NCI-H82 treated with DMSO at 0.1 percent for 48 hours (cell line): Measurements from ENCODE around the gene DPP4.
"Not testable (repeated sequence)": the region's sequence is repeated elsewhere in the genome, so short reads cannot be mapped to it uniquely, and the experiment has no call there.

Experiments
- DNase-seq: peaks from one replicate; lab custom pipeline; 2025; ENCODE audit not compliant: unreplicated experiment; lab: John Stamatoyannopoulos, UW

The DPP4 gene

GRCh38 chr2:161991991-161992390, 82.0 kb downstream of the DPP4 start:
- no peak for DNase-seq

- no peak for DNase-seq
Observed at GRCh38 chr2:161990741-161991140, 83.3 kb downstream of the DPP4 start.

DNA sequence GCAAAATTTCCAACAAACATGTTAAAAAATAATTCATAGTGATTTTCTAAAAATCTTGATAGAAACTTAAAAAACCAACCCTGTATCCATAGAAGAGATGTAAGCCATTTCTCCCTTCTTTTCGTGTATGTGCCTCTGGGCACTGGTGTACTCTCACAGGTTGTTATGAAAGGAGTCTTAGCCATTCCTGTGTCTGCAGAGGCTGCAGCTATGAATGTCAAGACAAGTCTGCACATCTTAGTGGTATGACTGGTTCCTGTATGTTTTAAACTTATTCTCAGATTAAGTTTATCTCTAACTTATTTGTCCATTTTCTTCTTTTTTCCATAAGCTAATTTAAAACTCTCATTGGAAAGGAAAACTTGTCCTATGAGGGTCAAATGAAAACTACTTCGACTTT, 84.0 kb downstream of the DPP4 start:
- no peak for DNase-seq

- DNase-seq: no peak
Observed at GRCh38 chr2:161988589-161988988, 85.4 kb downstream of the DPP4 start.

DNA sequence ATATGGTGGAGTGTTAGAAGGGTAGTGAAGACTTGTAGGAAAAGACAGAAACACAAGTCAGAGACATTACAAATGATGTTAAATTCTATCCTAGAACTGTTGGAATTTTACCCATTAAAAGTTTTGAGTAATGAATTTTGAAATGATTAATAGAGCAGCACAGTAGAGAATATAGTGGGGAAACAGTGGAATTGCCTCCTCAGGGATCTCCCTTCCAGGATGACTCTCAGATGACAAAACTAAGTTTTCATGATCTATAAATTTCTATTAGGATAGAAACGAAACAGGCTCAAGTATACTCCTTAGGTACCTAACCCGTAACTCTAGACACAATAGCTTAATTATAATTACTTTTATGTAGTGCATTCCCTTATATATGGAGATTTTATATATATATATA, 86.7 kb downstream of the DPP4 start:
- DNase-seq: no peak

GRCh38 chr2:161983866-161984265, 90.1 kb downstream of the DPP4 start:
- DNase-seq: no peak

- no peak for DNase-seq
Observed at GRCh38 chr2:161983331-161983651, 90.7 kb downstream of the DPP4 start.

DNA sequence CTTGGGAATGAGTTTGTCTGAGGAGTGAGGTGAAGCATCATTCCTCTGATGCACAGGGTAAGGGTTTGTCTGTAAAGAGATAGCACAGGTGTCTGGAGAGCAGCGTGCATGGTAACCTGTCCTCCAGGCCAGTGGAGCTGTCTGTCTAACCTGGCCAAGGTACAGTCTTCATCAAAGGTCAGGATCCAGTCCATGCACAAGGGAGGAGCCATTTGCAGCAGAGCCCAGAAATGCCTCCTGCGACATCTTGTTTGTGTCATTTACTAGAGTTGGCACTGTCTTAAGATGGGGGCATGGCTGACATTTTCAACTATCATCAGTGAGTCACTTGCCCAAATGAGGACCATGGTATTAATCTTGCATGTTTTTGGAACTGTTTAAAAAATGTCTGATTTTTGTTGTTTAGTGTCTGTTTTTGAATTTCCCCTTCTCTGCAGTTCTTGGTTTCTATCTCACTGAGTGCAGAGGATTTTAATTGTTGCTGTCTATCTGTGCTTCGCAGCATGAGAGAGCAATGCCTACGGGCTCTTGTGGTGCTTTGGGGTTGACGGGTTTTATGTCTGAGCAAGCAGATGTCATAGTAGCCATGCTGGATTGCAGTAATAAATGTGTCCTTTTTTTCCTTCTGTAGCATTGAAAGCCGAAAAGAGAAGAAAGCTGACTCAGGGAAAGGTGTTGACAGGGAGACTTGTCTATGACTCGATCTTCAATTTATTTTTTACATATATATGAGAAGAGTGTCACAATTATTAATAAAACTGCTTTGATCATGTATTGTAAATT, 91.3 kb downstream of the DPP4 start:
- no peak for DNase-seq

GRCh38 chr2:161981679-161982250, 92.2 kb downstream of the DPP4 start:
- no peak for DNase-seq

- DNase-seq: no peak
Observed at GRCh38 chr2:161980976-161981375, 93.0 kb downstream of the DPP4 start.

GRCh38 chr2:161979490-161979889, 94.5 kb downstream of the DPP4 start:
- no peak for DNase-seq

GRCh38 chr2:161977926-161978325, 96.1 kb downstream of the DPP4 start:
- DNase-seq: not testable (repeated sequence)

- no peak for DNase-seq
Observed at GRCh38 chr2:161976917-161977316, 97.1 kb downstream of the DPP4 start.

DNA sequence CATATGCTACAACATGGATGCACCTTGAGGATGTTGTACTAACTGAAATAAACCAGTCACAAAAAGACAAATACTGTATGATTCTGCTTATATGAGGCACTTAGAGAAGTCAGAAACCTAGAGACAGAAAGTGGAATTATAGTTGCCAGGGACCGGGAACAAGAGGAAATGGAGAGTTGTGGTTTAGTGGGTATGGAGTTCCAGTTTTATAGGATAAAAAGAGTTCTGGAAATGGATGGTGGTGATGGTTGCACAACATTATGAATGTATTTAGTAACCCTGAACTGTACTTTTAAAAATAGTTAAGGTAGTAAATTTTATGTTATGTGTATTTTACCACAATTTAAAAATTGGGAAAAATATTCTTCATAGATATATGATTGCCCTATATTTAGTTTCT, 97.7 kb downstream of the DPP4 start:
- DNase-seq: no peak

DNA sequence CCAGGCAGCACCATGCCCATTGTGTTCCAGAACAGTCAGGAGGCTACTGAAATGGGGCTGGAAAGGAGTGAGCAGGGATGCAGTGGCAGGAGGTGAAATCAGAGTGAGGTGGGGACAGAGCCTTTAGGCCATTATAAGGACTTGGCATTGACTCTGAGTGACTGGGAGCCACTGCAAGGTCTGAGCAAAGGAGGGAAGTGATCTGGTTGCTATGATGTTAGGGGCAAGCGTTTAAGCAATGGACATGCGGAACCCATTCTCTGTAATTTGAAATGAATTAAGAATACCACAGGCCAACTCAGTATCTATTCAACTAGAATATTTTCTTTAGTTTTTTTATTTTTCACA, 98.2 kb downstream of the DPP4 start:
- DNase-seq: no peak

GRCh38 chr2:161975062-161975812, 98.8 kb downstream of the DPP4 start:
- no peak for DNase-seq

DNA sequence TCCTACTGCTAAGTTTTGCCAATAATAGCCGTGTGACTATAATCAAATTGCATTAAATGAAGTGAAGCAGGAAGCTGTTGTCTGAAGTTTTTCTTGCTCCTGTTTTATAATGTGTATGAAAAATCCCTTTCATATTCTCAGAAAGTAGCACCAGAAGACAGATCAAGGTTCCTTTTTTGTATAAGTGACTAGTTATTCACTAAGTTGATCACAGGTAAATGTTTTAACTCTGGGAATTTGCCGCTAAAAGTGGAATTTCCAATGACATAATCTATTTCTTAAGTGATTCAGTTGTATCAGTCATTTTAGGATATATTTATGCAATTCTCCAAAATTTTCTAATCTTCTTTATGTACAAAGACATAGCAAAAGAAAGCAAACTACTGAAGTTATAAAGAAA, 99.6 kb downstream of the DPP4 start:
- no peak for DNase-seq

- no peak for DNase-seq
Observed at GRCh38 chr2:161972866-161973265, 101.1 kb downstream of the DPP4 start.

GRCh38 chr2:161972232-161972631, 101.8 kb downstream of the DPP4 start:
- no peak for DNase-seq

- DNase-seq: no peak
Observed at GRCh38 chr2:161971551-161971950, 102.5 kb downstream of the DPP4 start.

DNA sequence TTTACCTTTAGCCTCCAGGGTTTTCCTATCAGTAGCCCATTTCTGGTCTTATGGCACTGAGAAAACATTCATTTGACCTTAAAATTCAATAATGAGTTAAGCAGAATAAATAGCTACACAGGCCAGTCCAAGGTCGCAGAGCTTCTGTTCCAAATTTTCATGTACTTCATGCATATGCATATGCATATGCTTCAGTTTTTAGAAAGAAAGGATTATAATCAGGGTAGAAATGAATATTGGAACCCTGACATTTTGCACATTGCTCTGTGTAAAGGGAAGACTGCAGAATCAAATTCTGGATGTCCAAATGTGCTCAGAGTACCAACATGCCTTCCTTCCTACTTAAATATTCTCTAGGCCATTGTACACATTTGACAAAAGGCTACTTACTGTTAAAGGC, 104.9 kb downstream of the DPP4 start:
- DNase-seq: no peak

DNA sequence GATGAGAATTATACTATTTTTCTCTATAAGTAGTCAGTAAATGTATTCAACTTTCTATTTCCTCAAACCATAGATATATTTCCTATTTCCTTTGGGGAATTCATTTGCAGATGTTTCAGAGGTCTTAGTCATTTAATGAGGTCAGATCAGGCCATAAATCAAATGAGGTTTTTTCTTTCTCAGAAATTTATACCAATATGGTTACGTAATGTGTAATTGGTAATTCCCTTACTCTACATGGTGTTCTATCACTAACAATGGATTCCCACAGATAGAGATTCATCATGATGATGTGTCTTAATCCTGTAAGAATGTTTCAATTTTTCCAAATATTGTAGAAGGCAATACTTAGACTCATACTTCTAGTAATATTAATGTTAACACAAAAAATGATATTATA, 108.0 kb downstream of the DPP4 start:
- no peak for DNase-seq
